GM12875 (cell line): ENCODE measurements around the gene DAO.

Source experiments
- H3K4me3 ChIP-seq: one replicate; pipeline ENCODE4 v1.5.1; 2011; ENCODE audit warnings: low read depth, low read length, control low read depth
- CTCF ChIP-seq: IDR thresholded peaks from 2 replicates; pipeline ENCODE4 v1.5.1; 2011; ENCODE audit warnings: low read depth, mild to moderate bottlenecking, control low read depth, inconsistent platforms, low read length, moderate library complexity, borderline replicate concordance; ENCODE audit not compliant: insufficient read depth

DAO gene

GRCh38 chr12:108879615-108880254, at the start of gene DAO:
Gene DAO, plus strand, starts transcription at chr12:108880092. Its CDS starts 4,915 bp downstream, at chr12:108885007.
- no peak for TF ChIP-seq CTCF
- H3K4me3 ChIP-seq, result no peak within 1 kb of the TSS

GRCh38 chr12:108831309-108831991, 48.4 kb upstream of the DAO start:
- no peak overlapping the region for H3K4me3 ChIP-seq

GRCh38 chr12:108832208-108832607, 47.7 kb upstream of the DAO start:
- no peak for TF ChIP-seq CTCF
- no peak overlapping the region for H3K4me3 ChIP-seq

More at GRCh38 chr12:108831309-108831991, 48.4 kb upstream of the DAO start:
- TF ChIP-seq CTCF, result no peak

GRCh38 chr12:108832730-108833354, 47.0 kb upstream of the DAO start:
- H3K4me3 ChIP-seq, result no peak overlapping the region
- no peak for TF ChIP-seq CTCF

GRCh38 chr12:108833355-108833733, 46.5 kb upstream of the DAO start:
- no peak overlapping the region for H3K4me3 ChIP-seq
- TF ChIP-seq CTCF, result no peak

GRCh38 chr12:108833757-108834472, 46.0 kb upstream of the DAO start:
- no peak overlapping the region for H3K4me3 ChIP-seq

More at GRCh38 chr12:108833757-108834472, 46.0 kb upstream of the DAO start:
- no peak for TF ChIP-seq CTCF
